Common myeloid progenitor, CD34-positive (primary cell): ENCODE data around the gene DZIP1L.

Source experiments
- CTCF ChIA-PET: fragments of 350-600 bp; sonication (Branson Sonifier 250); formaldehyde crosslinking; loops from one replicate; lab custom pipeline; 2021; ENCODE audit warnings: antibody characterized with exemption; lab: Charles Lee
- POLR2A ChIA-PET: fragments of 350-600 bp; sonication (Branson Sonifier 250); formaldehyde crosslinking; loops from one replicate; lab custom pipeline; 2021; ENCODE audit warnings: antibody characterized with exemption; lab: Charles Lee
- DNase-seq, 3 donors: peaks; one replicate each; pipeline versions ENCODE4 v3.0.0 to v3.0.0-alpha.2; 2013
- H3K27ac ChIP-seq, 2 experiments: 1 replicate in 1 of 2; 2 replicates in 1 of 2; pipeline ENCODE4 v1.7.0; 2013; ENCODE audit warnings: inconsistent platforms in 2 of 2, low read length in 2 of 2, mild to moderate bottlenecking in 2 of 2, low read depth in 1 of 2, moderate library complexity in 1 of 2; ENCODE audit not compliant: severe bottlenecking in 2 of 2, insufficient read depth in 1 of 2, poor library complexity in 1 of 2
- H3K27me3 ChIP-seq, 5 experiments: replicated peaks in 2 of 5; 1 replicate in 3 of 5; 2 replicates in 2 of 5; pipeline versions ENCODE4 v1.6.1 to v1.7.0; 2013; ENCODE audit warnings: low read length in 4 of 5, mild to moderate bottlenecking in 2 of 5, moderate library complexity in 2 of 5, inconsistent platforms in 1 of 5; ENCODE audit not compliant: insufficient read depth in 5 of 5, control insufficient read depth in 4 of 5
- H3K36me3 ChIP-seq, 4 experiments: 1 replicate in 2 of 4; 2 replicates in 2 of 4; pipeline versions ENCODE4 v1.6.1 to v1.7.0; 2013; ENCODE audit warnings: low read length in 3 of 4, control low read depth in 1 of 4, mild to moderate bottlenecking in 1 of 4; ENCODE audit not compliant: control insufficient read depth in 4 of 4, insufficient read depth in 4 of 4
- H3K4me1 ChIP-seq, 4 experiments: 1 replicate in 3 of 4; 2 replicates in 1 of 4; pipeline versions ENCODE4 v1.6.1 to v1.7.1; 2013; ENCODE audit warnings: low read length in 3 of 4, mild to moderate bottlenecking in 3 of 4, control low read depth in 1 of 4, inconsistent platforms in 1 of 4, moderate library complexity in 1 of 4; ENCODE audit not compliant: control insufficient read depth in 4 of 4, insufficient read depth in 4 of 4; ENCODE audit errors: control extremely low read depth in 1 of 4
- H3K4me3 ChIP-seq, 7 experiments: 1 replicate in 4 of 7; 2 replicates in 3 of 7; pipeline versions ENCODE4 v1.5.1 to v1.7.0; 2013; ENCODE audit warnings: mild to moderate bottlenecking in 7 of 7, low read length in 6 of 7, moderate library complexity in 6 of 7, inconsistent platforms in 2 of 7, low read depth in 2 of 7, control low read depth in 1 of 7; ENCODE audit not compliant: insufficient read depth in 4 of 7, control insufficient read depth in 1 of 7; ENCODE audit errors: extremely low read depth in 1 of 7
- H3K9me3 ChIP-seq, 5 experiments: 1 replicate in 4 of 5; 2 replicates in 1 of 5; pipeline versions ENCODE4 v1.6.1 to v1.7.1; 2013; ENCODE audit warnings: low read length in 4 of 5, mild to moderate bottlenecking in 2 of 5, inconsistent platforms in 1 of 5, low read depth in 1 of 5, moderate library complexity in 1 of 5; ENCODE audit not compliant: control insufficient read depth in 4 of 5, insufficient read depth in 2 of 5; ENCODE audit errors: control extremely low read depth in 1 of 5
- WGBS: methylation state at CpG from one replicate; pipeline ENCODE4 v1.1.5; 2013; ENCODE audit not compliant: insufficient coverage; 5-methylcytosine and 5-hydroxymethylcytosine counted together

Gene DZIP1L

DNA sequence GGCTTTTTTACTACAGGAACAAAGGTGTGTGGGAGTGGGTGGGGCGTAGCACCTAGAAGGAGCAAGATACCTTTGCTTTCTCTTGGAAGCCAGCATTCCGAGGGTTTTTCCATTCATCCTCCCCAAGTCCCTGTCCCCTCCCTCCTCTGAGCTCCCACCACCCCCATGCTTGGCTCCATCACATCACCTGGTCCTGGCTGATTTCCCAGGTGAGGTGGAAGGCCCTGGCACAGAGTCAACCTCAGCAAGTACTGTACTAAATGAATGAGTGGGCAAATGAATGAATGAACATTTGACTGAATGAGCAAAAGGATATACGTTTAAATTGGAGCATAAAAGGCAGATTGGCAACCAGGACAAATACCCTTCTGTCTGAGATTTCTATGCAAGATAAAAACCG is 45.4 kb downstream of the DZIP1L start:
- Histone ChIP-seq H3K4me1 (no peaks in the 10 kb centered on the region), H3K9me3 (no peaks in the 10 kb centered on the region), H3K27me3 (no peaks in the 10 kb centered on the region), H3K4me3 (no peak overlapping the region), H3K36me3 (peaks cover 0 to 12% (median 2%) of the 10 kb centered on the region in 4 experiments), H3K27ac (no peak overlapping the region)
- no peak for DNase-seq
- ChIA-PET POLR2A (no interaction called here), CTCF (interaction anchor here (0.6 to 3.5 kb wide), 12 partner anchors 10 to 214 kb away, joined by 3 to 30 read pairs (median 4); no protein-coding TSS in a partner anchor)
- WGBS = 100% methylated on average over 2 of the region's 4 CpGs

- ChIA-PET CTCF (interaction anchor here (0.7 to 3.5 kb wide), 11 partner anchors 9 to 216 kb away, joined by 3 to 30 read pairs (median 3); partner anchors contain the start of gene DZIP1L), POLR2A (no interaction called here)
- Histone ChIP-seq H3K36me3 (peaks cover 0 to 15% (median 3%) of the 10 kb centered on the region in 4 experiments), H3K27me3 (no peaks in the 10 kb centered on the region), H3K4me3 (no peak overlapping the region), H3K4me1 (no peaks in the 10 kb centered on the region), H3K9me3 (no peaks in the 10 kb centered on the region), H3K27ac (no peak overlapping the region)
- peak; percentile 77 to 86 (median 81) for DNase-seq
- 13% methylated on average over 3 of the region's 14 CpGs for WGBS
Measured at GRCh38 chr3:138068579-138069174, 46.7 kb downstream of the DZIP1L start.

GRCh38 chr3:138068046-138068445 is 47.4 kb downstream of the DZIP1L start:
- Histone ChIP-seq H3K4me3 (no peak overlapping the region), H3K4me1 (no peaks in the 10 kb centered on the region), H3K27me3 (no peaks in the 10 kb centered on the region), H3K9me3 (no peaks in the 10 kb centered on the region), H3K36me3 (peaks cover 0 to 18% (median 3%) of the 10 kb centered on the region in 4 experiments), H3K27ac (no peak overlapping the region)
- ChIA-PET POLR2A (no interaction called here), CTCF (interaction anchor here (1.1 to 3.1 kb wide), 7 partner anchors 8 to 55 kb away, joined by 3 to 13 read pairs (median 5); no protein-coding TSS in a partner anchor)
- no peak for DNase-seq
- WGBS = 87% methylated on average over 8 of the region's 8 CpGs

- Histone ChIP-seq H3K9me3 (no peaks in the 10 kb centered on the region), H3K36me3 (peaks cover 0 to 18% (median 4%) of the 10 kb centered on the region in 4 experiments), H3K4me1 (no peaks in the 10 kb centered on the region), H3K4me3 (no peak overlapping the region), H3K27me3 (no peaks in the 10 kb centered on the region), H3K27ac (no peak overlapping the region)
- CTCF ChIA-PET = interaction anchor here (0.6 to 3.1 kb wide), 9 partner anchors 10 to 56 kb away, joined by 3 to 13 read pairs (median 3); no protein-coding TSS in a partner anchor
- WGBS = 86% methylated on average over 1 of the region's 3 CpGs
- no peak for DNase-seq
- POLR2A ChIA-PET = no interaction called here
Measured at GRCh38 chr3:138066972-138067371, 48.4 kb downstream of the DZIP1L start.

DNA sequence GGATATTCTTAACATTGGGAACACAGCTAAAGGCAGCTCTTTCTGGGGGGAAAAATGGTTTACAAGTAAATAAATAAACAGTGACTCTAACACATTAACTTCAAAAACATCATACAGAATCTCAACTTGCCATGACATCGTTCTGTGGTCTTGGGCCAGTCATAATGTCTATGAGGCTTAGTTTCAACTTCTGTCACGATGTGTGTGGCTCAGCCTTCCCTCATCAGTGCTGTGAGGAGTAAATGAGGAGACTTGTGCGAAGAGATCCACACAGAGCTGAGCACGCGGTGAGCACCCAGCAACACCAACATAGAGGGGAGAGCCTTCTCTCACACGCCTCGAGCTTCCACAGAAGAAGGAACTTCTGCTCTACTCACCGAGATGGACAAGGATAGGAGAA is 49.0 kb downstream of the DZIP1L start:
- H3K36me3 ChIP-seq = peaks cover 0 to 18% (median 4%) of the 10 kb centered on the region in 4 experiments
- H3K27me3 ChIP-seq = no peaks in the 10 kb centered on the region
- no peaks in the 10 kb centered on the region for H3K4me1 ChIP-seq
- H3K4me3 ChIP-seq = no peak overlapping the region
- H3K27ac ChIP-seq = no peak overlapping the region
- ChIA-PET CTCF (interaction anchor here (0.6 to 3.1 kb wide), 7 partner anchors 11 to 56 kb away, joined by 3 to 13 read pairs (median 4); no protein-coding TSS in a partner anchor), POLR2A (no interaction called here)
- H3K9me3 ChIP-seq = no peaks in the 10 kb centered on the region
- no peak for DNase-seq
- whole genome bisulfite sequencing = 98% methylated on average over 5 of the region's 8 CpGs

GRCh38 chr3:138065949-138066348 is 49.5 kb downstream of the DZIP1L start:
- ChIA-PET POLR2A (no interaction called here), CTCF (interaction anchor here (0.6 to 3.1 kb wide), 6 partner anchors 11 to 1927 kb away, joined by 3 to 13 read pairs (median 4); no protein-coding TSS in a partner anchor)
- no CpG with 5 or more reads among the region's 2 CpGs for WGBS
- H3K4me3 ChIP-seq = no peak overlapping the region
- H3K27ac ChIP-seq = no peak overlapping the region
- DNase-seq = no peak
- no peaks in the 10 kb centered on the region for H3K27me3 ChIP-seq
- no peaks in the 10 kb centered on the region for H3K9me3 ChIP-seq
- H3K4me1 ChIP-seq = peaks cover 0 to 2% (median under 1%) of the 10 kb centered on the region in 4 experiments
- H3K36me3 ChIP-seq = peaks cover 0 to 18% (median 4%) of the 10 kb centered on the region in 4 experiments

DNA sequence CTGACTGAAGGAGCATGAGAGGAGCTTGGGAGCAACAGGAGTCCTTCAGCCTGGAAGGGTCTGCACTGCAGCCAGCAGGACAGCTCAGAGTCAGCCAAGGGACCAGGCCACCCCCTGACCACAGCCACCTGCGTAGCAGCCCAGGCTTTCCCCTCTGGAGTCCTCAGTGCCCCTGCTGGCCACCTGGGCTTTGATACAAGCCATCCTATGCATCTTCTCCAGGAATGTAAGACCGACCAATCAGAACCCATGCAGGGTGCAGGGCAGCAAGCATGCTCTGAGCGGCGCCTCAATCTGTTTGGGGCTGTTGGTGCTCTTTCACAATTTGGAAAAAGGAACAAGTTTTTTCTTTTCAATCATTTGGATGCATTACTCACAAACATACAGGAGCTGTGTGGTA is 52.0 kb downstream of the DZIP1L start:
- no peak for DNase-seq
- POLR2A ChIA-PET = no interaction called here
- 100% methylated on average over 2 of the region's 4 CpGs for WGBS
- H3K4me3 ChIP-seq = no peak overlapping the region
- no peaks in the 10 kb centered on the region for H3K9me3 ChIP-seq
- peaks cover 0 to 7% (median 6%) of the 10 kb centered on the region in 4 experiments for H3K4me1 ChIP-seq
- H3K27ac ChIP-seq = no peak overlapping the region
- H3K27me3 ChIP-seq = no peaks in the 10 kb centered on the region
- CTCF ChIA-PET = interaction anchor here (1.2 kb wide), 1 partner anchor 11 kb away, joined by 3 read pairs; no protein-coding TSS in a partner anchor
- peaks cover 0 to 18% (median 4%) of the 10 kb centered on the region in 4 experiments for H3K36me3 ChIP-seq
